ENCODE results near the gene PRR20C.
"Not testable (repeated sequence)": the region's sequence is repeated elsewhere in the genome, so short reads cannot be mapped to it uniquely, and the experiment has no call there.

PRR20C gene

DNA sequence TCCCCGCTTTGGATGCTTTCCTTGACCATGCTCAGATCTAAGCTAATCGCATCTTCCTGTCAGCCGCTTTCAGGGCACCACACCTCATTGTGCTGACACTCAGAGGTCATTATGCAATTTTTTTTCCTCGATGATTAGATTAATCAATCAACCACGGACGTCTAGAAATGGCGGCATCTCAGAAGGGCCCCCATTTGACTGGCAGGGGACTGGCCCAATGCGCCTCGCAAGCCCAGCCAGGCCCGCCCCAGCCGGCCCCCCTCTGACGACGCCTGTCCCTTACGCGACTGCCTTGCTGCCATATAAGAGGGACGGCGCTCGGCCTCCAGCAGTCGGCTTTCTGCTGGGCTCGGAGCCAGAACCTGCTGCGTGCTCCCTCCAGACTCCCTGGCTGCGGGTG, at the start of gene PRR20C:
Gene PRR20C (plus strand): TSS at position 301 of the 400 bp plus-strand sequence. CDS start 387 bp downstream, outside the sequence.
- DNase-seq: not testable (repeated sequence)

DNA sequence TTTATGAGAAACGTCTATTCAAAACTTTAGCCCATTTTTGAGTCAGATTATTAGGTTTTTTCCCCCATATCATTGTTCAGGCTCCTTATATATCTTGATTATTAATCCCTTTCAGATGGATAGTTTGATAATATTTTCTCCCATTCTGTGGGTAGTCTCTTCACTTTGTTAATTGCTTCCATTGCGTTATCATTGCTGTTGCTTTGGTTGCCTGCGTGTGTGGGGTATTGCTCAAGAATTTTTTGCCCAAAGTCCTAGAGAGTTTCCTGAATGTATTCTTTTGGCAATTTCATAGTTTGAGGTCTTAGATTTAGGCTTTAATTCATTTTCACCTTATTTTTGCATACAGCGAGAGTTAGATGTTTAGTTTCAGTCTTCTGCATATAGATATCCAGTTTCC, 38.9 kb upstream of the PRR20C start:
- no peak for DNase-seq

DNA sequence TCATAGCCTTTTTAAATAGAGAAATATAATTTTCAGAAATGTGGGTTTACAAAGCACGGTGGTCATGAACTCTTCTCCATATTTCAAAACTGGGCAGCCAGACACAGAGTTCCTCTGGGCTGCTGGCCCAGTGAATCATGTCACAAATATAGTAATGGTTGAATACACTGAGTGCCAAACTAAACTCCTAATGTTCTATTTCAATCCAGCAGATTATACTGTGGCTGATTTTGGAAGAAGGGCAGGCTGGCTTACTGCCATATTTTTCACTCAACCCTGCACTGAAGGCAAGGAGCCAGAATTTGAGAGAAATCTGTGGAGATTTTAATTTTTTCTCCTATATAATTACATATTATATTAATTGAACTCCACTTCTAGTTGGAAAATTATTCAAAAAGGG, 30.2 kb upstream of the PRR20C start:
- peak in 10 of 56 donors; percentile 0 to 20 (median 6) for DNase-seq

DNA sequence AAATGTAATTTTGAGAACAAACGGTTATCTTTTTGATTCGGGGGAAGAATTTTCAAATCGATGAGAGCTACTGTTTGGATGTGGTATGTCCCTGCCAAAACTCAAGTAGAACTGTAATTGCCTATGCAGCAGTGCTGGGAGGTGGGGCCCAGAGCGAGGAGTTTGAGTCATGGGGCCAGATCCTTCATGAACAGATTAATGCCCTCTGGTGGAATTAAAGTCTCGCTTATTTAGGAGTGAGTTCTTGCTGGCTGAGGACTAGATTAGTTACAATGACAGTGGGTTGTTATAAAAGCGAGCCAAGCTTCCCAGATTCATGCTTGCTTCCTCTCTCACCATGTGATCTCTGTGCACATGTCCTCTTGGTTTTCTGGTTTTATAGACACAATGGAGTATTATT, 25.0 kb upstream of the PRR20C start:
- DNase-seq: no peak

DNA sequence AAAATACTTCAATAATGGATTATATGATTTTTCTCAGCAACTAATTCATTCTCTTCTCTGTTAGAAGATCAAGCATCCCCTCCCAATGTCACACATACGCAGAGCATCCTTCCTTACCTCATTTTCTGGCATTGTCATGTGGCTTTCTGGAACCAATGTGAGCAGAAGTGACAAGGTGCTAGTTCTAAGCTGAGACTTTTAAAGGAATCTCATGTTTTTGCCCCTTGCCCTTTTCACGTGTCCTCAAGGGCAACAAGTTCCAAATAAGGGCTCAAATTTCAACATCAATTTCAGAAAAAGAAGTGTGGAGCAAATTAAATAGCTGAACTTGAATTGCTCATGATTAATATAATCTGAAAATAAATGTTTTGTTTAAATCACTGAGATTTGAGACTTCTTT, 17.8 kb upstream of the PRR20C start:
- no peak for DNase-seq

DNA sequence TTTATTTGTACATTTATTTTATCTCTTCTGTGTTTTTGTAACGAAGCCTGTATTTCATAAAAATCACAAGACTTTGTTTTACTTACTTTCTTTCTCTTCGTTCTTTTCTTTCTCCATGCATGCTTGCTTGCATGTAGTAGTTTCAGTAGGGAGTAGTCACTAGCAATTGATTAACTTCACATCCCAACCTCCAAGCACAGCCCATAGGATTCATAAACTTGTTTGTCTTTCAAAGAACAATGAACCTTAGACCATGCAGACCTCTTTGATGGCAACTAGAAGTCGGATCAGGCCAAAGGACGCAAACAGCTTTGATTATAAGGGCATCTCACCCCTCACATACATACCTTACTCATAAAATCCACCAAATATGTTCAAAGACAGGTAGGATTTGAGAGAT, 16.3 kb upstream of the PRR20C start:
- DNase-seq: no peak

DNA sequence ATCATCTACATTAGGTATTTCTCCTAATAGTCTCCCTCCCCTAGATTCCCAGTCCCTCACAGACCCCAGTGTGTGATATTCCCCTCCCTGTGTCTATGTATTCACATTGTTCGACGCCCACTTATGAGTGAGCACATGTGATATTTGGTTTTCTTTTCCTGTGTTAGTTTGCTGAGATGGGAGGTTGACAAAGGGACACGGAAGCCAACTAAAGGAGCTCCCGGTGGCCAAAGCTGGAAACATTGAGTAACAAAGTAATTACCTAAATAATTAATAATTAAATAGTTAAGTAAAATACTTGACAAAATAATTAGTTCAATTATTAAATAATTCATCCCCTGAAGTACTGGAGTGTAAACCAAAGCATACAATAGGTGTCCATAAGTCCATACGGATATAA, 14.9 kb upstream of the PRR20C start:
- DNase-seq: no peak

DNA sequence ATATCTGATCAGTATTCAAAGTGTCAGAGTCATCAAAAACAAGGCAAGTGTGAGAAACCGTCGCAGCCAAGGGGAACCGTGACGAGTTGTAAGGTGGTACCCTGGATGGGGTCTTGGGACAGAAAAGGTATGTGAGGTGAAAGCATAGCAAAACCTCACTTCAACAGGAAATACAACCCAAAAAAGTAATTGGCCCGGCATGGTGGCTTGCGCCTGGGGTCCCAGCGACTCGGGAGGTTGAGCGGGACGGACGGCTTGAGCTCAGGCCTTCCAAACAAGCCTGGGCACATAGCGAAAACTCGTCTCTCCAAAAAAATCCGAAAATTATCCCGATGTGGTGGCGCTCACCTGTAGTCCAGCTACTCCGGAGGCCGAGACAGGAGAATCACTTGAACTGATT, 14.1 kb upstream of the PRR20C start:
- DNase-seq: not testable (repeated sequence)

DNA sequence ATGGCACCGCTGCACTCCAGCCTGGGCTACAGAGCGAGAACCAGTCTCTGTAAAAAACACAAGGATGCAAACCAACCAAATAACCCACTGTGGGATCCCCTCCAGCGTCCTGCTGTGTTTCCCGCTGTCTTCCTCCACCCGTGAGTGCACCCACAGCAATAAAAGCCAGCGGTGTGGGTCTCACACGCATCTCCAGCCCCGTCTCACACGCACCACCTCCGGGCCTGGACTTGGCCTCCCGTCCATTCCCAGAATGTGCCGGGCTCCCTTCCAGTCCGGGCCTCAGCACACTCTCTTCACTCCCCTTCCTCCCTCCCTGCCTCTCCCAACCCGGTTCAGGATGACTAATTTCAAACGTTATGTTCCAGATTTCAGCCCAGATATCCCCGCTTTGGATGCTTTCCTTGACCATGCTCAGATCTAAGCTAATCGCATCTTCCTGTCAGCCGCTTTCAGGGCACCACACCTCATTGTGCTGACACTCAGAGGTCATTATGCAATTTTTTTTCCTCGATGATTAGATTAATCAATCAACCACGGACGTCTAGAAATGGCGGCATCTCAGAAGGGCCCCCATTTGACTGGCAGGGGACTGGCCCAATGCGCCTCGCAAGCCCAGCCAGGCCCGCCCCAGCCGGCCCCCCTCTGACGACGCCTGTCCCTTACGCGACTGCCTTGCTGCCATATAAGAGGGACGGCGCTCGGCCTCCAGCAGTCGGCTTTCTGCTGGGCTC, 13.5 kb upstream of the PRR20C start, which contains the start of gene PRR20A:
Gene PRR20A (plus strand): TSS at position 684 of the 734 bp plus-strand sequence. CDS start 387 bp downstream, outside the sequence.
- DNase-seq: not testable (repeated sequence)

DNA sequence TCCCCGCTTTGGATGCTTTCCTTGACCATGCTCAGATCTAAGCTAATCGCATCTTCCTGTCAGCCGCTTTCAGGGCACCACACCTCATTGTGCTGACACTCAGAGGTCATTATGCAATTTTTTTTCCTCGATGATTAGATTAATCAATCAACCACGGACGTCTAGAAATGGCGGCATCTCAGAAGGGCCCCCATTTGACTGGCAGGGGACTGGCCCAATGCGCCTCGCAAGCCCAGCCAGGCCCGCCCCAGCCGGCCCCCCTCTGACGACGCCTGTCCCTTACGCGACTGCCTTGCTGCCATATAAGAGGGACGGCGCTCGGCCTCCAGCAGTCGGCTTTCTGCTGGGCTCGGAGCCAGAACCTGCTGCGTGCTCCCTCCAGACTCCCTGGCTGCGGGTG, 6.7 kb upstream of the PRR20C start, which contains the start of gene PRR20B:
Gene PRR20B (plus strand): TSS at position 301 of the 400 bp plus-strand sequence. CDS start 387 bp downstream, outside the sequence.
- not testable (repeated sequence) for DNase-seq

DNA sequence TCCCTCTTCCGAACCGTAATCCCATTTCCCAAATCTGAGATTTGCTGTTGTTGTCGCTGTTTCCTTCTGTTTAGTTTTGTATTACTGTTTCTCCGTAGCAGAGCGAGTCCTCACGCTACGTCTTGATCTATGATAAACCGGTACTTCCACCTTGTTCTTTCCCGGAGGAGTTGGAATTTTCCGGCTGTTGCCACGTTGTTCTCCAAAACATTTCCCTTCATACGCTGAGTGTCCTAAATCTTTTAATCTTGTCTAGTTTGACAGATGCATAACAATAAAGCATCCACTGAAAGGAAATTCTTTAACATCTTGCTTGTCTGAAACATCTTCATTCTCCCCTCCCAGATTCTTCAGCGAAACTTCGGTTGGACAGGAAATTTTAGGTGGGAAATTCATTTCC, 5.8 kb upstream of the PRR20C start:
- not testable (repeated sequence) for DNase-seq

DNA sequence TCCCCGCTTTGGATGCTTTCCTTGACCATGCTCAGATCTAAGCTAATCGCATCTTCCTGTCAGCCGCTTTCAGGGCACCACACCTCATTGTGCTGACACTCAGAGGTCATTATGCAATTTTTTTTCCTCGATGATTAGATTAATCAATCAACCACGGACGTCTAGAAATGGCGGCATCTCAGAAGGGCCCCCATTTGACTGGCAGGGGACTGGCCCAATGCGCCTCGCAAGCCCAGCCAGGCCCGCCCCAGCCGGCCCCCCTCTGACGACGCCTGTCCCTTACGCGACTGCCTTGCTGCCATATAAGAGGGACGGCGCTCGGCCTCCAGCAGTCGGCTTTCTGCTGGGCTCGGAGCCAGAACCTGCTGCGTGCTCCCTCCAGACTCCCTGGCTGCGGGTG, 6.5 kb downstream of the PRR20C start, which contains the start of gene PRR20D:
Gene PRR20D (plus strand): TSS at position 301 of the 400 bp plus-strand sequence. CDS start 387 bp downstream, outside the sequence.
- not testable (repeated sequence) for DNase-seq

DNA sequence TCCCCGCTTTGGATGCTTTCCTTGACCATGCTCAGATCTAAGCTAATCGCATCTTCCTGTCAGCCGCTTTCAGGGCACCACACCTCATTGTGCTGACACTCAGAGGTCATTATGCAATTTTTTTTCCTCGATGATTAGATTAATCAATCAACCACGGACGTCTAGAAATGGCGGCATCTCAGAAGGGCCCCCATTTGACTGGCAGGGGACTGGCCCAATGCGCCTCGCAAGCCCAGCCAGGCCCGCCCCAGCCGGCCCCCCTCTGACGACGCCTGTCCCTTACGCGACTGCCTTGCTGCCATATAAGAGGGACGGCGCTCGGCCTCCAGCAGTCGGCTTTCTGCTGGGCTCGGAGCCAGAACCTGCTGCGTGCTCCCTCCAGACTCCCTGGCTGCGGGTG, 13.0 kb downstream of the PRR20C start, which contains the start of gene PRR20E:
Gene PRR20E (plus strand): TSS at position 301 of the 400 bp plus-strand sequence. CDS start 387 bp downstream, outside the sequence.
- DNase-seq: not testable (repeated sequence)

DNA sequence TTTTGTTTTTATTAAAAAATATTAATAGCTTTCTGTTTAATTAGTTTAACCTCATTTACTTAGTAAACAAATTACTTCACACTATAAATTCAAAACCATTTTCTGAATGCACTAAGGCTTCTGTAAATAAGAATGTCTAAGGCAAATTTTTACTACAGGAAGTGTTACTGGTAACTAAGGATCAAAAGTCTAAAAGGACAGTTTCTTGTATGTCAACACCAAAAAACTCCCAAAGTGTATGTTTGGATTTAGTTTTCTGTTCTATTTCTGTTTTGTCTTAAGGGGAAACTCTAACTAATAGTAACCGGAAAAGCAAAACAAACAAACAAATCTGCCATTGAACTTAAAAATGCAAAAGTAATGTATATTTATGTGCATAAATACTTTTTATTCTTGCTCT, 37.8 kb downstream of the PRR20C start:
- no peak for DNase-seq

Measured in amygdala (tissue), 56 donors.